DMS53 treated with DMSO at 0.1 percent for 48 hours (cell line): ENCODE results near the gene RANBP9.

Experiments
- DNase-seq: peaks from one replicate; lab custom pipeline; 2025; ENCODE audit not compliant: unreplicated experiment; lab: John Stamatoyannopoulos, UW

Gene RANBP9

DNA sequence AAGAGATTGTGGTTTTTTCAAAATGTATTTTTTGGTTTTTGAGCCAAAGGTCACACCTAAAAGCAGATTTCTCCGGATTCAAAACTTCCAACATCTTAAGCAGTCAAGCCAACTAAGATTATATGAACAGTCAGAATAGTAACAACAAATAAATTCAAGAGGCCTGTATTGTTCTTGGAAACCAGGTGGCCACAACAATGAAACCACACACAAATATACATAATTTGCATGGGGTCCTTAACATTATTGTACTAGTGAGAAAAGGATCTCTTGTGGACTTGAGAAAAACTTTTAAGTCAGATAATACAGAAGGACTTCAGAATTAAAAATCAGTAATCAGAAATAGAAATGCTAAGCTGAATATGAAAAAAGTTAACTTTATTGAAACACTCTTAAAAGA is 55.9 kb downstream of the RANBP9 start:
- DNase-seq: no peak

DNA sequence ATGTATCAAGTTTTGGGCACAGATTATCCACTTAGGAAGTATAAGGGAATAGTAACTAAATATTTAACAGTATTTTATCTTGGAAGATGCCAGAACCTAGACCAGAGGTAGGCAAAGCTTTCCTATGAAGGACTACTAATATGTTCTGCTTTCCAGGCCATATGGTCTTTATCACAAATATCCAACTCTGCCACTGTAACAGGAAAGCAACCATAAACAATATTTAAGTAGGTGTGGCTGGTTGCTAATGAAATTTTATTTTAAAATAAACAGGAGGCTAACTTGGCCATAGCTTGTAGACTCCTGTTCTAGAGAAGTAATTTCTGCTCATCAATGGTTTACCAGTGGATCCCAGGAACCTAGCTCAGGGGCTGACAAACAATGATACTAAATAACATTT is 57.1 kb downstream of the RANBP9 start:
- no peak for DNase-seq

DNA sequence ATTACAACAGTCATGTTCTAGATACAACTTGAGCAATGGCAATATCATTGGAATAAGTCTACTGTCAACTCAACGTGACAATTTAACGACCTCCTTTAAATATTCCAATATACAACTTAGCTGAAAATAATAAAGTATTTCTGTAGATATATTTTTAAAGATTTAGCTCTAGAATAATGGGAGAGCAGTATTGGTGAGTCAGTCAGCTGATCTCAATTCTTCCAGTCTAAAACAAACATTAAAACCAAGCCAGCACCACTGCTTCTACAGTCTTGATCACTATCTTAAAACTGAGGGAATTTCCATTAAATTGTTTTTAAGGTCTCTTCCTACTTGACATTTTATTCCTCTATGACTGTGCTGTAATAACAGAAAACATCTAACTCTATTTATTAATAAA is 58.3 kb downstream of the RANBP9 start:
- DNase-seq: no peak

DNA sequence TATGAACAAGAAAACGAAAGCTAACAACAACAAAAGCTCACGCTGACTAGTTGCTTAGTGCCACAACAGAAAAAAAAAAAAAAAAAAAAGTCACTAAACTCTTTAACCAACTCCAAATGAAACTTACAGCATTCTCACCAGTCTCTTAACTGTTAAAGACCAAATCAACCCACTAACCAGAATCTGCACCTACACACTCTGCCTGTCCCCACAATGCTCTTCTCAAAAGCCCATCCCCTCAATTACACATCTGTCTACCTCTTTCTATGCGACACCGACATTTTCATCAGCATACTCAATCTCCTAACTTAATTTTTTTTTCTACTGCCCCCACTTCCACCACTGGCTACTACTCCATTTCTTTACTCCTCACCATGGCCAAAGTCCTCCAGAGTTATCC is 62.2 kb downstream of the RANBP9 start:
- DNase-seq: no peak

DNA sequence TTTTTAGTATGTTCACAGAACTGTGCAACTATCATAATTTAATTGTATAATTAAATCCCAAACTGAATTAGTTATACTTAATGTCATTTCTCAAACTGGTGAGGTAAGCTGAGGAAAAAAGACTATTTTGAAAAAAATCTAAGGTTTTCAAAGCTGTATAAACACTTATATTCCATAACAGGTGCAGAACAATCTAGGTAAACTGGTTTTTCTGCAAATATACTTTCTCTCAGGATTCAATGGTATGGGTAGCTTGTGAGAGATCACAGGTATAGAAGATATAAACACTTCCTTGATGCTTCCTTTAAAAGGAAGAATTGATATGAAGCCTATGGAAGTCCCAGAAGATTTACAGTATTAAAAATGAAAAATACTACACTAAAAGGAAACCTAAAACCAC is 62.8 kb downstream of the RANBP9 start:
- DNase-seq: peak; percentile 96

DNA sequence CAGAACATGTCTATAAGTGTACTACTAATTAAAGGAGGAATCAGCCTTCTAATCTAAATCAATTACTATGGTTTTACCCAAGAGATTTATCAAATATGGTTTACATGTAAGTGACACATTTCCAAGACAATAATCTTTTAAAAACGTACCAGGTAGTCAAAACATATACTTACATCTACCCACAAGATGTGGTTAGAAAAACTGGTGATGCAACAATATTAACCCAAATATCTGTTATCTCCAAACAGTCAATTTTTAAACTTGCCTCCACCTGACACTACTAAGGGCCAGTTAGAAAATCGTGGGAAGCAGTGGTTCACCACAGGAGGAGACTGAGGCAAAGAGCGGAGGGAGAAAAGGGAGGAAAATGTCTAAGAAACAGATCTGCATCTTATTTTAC is 68.5 kb downstream of the RANBP9 start:
- no peak for DNase-seq

DNA sequence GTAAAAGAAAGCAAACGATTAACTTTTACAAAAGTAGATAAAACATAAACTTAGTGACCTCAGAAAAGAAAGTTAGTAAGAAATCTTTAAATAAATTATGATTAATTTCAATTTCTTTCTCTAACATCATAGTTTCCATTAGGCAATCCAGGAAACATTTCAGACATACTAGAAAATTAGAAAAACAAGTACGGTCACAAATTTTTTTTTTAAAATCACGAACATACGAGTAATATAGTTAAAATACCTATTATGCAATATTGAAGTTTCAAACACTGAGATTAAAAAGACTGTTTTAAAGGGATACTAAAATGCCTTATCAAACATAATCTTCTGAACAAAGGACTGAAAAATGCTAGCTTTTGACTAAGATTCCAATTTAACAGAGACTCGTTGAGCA is 70.3 kb downstream of the RANBP9 start:
- no peak for DNase-seq

DNA sequence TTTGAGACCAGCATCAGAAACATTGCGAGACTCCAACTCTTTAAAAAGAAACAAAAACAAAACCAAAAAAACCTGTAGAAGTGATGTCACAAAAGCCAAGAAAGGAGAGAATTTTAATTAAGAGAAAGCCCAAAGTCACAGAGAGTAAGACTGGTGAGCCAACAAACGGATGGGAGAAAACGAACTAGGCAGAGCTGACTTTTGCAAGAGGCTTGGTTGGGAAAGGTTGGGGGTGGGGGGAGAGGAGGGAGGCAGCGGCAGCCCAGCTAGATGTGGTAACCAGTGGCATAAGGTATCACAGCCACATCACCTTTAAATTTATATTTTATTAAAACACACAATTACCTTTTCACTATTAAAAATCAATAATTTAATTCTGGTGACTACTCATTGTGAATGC is 73.0 kb downstream of the RANBP9 start:
- DNase-seq: no peak

DNA sequence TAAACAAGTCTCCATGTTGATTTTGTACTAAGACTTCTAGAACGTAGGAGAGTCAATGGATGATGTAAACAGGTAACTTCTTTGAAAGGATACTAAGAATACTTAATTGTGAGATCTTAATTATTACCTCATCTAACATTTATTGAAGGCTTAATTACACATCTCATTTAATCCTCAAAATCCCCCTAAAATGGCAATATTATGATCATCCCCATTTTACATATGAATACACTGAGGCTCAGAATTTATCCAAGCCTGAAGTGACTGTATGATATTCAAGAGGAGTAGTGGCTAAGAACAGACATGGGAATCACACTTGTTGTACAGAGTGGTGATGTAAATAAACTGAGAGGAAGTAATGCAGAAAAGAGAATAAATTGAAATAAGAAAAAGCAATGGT is 73.6 kb downstream of the RANBP9 start:
- no peak for DNase-seq

DNA sequence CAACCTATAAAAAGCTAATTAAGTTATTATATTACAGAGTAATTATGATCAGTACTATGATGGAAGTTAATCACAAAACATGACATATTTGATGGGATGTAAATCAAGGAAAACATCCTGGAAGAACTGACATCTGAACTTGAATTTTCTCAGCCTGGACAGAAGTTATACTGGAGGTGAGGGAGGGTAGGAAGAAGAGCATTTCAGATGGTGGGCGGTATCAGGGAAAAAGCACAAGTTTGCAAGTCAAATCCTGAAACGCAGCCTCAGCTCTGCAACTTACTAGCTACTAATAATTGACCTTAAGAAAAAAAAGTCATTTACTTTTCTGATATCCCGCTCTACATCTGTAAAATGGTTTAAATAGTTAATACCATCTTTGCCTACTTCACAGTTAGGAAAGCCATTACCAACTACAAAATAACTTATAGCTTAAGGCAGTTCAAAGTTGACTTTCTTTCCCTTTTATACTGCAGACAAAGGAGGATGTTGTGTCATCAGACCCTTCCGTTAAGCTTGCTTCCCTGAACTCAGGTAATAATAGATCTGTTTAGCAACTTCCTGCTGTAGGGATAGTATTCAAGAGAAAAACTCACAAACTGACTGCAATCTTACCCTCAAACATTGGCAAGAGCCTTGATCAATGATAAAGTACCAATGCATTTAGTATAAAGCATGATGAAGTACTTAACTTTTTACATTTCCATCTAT is 75.5 kb downstream of the RANBP9 start:
- no peak for DNase-seq

DNA sequence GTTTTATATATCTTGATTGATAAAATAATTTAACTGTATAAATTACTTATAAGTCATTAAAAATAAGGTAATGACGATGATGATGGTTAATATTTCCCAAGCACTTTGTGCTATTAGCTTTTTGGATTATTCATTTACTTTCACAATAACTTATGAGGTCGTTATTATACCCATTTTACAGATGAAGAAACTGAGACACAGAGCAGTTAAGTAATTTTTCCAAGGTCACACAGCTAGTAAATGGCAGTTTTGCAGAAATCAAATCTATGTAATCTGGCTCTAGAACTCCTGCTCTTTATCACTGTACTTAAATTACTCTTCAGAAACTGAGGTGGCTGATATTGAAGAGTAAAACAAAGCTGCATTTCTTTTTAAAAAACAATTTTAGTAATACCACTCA is 78.3 kb downstream of the RANBP9 start:
- no peak for DNase-seq

DNA sequence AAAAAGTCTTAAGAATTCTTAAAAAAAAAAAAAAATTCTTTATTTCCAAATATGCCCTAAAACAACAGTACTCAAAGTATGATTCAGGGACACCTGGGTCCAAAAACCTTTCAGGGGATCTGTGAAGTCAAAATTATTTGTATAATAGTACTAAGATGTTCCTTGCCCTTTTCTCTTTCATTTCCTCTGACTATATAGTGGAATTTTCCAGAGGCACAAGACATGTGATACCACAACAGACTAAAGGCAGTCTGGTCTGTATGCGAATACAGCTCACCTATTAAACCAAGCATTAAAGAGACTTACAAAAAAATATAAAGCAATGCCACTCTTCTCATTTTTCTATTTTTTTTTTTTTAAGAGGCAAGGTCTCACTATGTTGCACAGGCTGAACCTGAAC is 81.1 kb downstream of the RANBP9 start:
- DNase-seq: no peak

DNA sequence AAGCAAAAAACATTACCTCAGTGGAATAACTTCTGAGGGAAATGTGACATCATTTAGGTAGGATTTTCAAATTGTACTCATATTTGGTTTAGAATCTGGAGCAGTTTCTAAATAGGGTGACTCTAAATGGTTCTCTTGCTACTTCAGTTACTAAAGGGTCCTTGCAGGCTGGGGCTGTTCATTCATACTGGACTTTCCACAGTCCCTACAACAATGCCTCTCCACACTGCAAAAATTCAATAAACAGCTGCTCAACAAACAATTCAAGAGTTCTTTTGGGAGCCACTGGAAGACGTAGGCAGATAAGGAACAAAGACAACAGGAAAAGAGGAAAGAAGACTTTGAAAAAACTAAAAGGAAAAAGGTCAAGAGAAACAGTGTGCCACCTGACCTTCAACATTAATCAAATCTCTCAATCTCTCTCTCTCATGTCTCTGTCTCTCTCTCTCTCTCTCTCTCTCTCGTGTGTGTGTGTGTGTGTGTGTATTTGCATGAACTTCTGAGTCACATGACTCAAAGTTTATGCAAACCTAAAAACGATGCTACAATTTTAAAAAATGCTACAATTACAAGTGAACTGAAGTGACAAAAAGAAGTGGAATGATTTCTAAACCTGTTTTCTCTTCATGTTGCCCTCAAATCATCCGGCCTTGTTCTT is 82.0 kb downstream of the RANBP9 start:
- no peak for DNase-seq

DNA sequence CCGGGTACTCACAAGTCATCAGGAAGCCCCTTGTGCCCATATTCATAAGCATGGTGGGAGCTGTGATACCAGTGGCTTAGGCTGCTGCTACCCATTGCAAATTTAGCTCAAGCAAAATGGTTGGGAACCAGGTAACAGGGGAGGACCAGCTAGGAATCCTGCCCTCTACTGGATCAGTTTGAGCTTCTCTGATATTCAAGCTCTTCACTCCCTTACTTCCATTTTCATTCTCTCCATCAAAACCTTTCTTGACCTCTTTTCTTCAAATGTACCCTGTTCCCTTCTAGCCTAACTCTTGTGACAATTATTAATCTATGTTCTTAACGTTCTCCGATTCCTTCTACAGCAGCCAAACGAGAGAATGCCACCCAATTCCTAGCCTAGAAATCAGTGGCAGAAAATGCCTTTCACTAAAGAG is 86.8 kb downstream of the RANBP9 start:
- peak; percentile 45 for DNase-seq

DNA sequence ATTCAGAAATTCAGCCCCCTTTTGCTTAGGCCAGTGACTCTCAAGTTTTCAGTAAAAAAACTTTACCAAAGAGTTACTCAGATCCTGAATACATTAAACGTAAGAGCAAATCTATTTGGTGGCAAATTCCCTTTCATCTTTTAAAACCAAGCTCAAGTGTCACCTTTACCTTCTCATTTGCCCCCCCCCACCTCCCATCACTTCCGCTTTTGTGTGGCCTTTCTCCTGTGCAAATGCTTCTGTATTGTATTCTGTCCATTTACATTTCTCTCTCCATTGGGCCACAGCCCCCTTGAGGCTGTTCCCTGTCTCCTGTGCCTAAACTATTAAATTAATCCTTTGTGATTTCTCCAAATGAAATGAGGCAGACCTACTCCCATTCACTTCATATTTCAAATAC is 94.6 kb downstream of the RANBP9 start:
- no peak for DNase-seq

DNA sequence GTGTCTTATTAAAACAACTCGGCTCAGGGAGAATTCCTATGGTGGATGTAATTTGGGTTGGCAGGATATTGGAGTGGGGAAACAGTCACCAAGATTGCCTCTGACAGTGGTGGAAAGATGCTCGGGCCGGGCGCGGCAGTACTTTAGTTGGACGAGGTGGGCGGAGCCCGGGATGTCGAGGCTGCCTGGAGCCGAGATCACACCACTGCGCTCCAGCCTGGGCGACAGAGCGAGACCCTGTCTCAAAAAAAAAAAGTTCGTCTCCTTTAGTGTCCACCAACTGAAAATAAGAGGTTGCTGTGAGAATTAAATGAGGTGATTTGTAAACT is 95.9 kb downstream of the RANBP9 start:
- DNase-seq: peak; percentile 17

DNA sequence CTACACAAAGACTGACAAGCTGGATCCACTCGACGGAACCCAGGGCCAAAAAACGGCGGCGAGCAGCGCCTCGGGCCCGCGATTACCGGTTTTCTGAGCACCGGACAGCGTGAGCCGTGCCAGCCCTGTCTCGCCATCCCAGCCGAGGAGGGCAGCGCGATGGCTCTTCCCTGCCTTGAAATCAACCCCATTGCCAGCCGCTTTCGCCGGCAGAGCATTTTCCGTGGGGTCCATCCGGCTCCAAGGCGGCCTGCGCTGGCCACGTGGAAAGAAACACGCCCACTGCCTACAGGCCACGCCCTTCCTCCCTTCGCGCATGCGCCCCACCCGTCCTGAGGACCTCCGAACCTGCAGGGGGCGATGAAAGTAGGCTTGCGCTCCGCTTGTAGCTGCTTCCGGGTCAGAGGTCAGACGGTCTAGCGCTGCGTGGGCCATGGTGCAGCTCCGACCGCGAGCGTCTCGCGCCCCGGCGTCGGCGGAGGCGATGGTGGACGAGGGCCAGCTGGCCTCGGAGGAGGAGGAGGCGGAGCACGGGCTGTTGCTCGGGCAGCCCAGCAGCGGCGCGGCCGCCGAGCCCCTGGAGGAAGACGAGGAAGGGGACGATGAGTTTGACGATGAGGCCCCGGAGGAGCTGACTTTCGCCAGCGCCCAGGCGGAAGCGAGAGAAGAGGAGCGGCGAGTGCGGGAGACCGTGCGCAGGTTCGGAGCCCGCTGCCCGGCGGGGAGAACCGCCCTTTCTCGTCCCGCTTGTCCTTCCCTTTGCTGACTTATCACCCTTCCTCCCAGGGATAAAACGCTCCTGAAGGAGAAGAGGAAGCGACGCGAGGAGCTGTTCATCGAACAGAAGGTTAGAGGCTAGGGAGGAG is 96.5 kb downstream of the RANBP9 start, which contains the start of gene NOL7:
Gene NOL7 (plus strand): TSS at position 410 of the 866 bp plus-strand sequence. CDS start 24 bp downstream, at position 434.
- peak; percentile 90 for DNase-seq

DNA sequence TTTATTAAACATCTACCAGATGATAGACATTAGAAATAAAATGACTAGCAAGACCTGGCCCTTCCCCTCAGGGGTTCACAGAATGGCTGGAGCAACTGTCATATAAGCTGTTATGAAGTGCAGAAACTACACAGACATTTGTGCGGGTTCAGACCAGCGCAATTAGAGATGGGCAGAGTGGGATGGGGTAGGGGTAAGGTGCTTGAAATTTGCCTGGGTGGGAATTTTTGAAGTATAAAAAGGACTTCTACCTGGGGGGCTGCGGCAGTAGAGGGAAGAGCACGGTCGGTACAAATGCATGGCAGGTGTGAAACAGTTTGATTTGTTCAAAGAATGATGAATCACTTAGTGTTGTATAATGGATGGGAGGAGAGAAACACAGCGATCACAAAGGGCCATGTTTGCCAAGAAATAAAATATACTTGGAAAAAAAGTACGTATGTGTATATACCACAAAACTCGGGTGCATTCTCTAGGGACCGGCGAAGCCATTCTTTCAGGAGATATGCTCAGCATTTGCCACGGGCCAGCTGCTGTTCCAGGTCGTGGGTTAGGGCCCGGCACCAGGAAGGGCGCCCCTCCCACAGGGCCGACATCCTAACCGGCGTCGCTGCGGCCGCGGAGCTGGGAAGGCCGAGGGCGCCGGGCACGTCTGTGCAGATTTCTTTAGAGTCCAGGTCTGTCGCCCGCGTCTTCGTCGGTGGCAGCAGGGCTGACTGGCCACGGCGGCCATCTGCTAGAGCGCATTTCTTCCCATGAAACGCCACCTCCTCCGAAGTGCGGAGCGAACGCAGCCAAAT is 97.3 kb downstream of the RANBP9 start:
- peak; percentile 31 for DNase-seq

DNA sequence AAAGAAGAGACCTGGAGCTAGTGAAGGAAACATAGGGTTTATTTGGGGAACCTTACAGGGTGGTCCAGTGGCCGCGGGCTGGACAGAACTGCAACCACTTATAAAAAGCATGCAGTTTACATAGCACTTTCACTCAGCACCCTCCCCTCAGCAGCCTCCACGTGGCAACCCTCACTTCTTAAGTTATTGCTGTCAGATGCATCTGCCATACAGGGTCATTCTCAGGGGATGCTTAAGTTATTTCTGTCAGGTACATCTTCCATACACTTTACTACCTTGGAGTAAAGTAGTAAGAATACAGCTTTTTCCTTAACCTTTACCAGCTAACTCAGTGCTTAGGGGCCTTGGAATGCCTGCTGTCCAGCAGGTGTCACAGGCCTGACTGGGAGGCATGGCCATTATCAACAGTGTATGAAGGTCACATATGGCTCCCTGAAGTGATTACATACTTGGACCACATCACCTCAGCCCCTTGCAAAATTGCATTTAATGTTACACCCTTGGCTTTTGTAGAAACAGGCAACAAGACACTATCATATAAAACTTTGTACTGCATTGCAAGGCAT is 98.5 kb downstream of the RANBP9 start:
- no peak for DNase-seq

DNA sequence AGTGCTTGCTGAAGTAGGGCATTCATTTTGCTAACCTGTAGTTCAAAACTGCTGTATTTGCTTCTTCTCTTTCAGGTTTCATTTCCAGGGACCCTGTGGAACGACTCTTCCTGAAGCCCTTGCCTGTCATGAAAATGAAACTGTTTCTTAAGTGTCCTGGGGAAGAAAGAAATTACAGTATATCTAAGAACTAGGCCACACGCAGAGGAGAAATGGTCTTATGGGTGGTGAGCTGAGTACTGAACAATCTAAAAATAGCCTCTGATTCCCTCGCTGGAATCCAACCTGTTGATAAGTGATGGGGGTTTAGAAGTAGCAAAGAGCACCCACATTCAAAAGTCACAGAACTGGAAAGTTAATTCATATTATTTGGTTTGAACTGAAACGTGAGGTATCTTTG is 99.9 kb downstream of the RANBP9 start:
- no peak for DNase-seq

DNA sequence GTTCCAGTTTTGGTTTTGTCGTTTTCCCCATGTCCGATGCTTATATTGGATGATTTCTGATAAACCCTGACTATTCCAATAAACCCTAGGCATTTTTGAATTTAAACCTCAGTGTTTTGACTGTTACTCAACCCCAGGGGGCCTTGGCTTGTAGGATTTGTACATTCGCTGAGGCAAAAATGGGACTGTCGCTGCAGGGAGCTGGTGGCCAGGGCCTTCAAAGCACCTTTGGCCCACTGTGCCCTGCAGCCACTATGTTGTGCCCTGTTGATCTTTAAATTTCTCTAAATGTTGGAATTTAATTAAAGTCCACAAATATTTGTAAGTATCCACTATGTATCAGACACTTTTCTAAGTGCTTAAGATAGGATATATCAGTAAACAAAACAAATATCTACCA is 106.0 kb downstream of the RANBP9 start:
- DNase-seq: no peak
